Endothelial cell of umbilical vein (primary cell): Measurements from ENCODE around the gene SNX2. TPM values are rescaled to one million over a fixed set of nuclear protein-coding genes. Genes with fewer than 3 reads are reported as not detected.

Experiments
- BruUV-seq: library from RNA; stranded (reverse); fragments of 400-500 nt; replicated peaks from 2 replicates; lab custom pipeline; 2021; lab: Mats Ljungman, UMichigan
- CTCF ChIA-PET: fragments of 300-600, 350-600 bp; sonication (Branson Sonifier 250); formaldehyde crosslinking; loops from one replicate; lab custom pipeline; 2021; ENCODE audit warnings: antibody characterized with exemption, inconsistent platforms; lab: Charles Lee
- POLR2A ChIA-PET: fragments of 300-600, 350-600 bp; sonication (Branson Sonifier 250); formaldehyde crosslinking; loops from one replicate; lab custom pipeline; 2021; ENCODE audit warnings: antibody characterized with exemption, inconsistent platforms; lab: Charles Lee
- DNase-seq: peaks from one replicate; pipeline ENCODE4 v3.0.0-alpha.2; 2011; ENCODE audit warnings: low read depth, low spot score
- FAIRE-seq: peaks from 2 replicates; lab custom pipeline; 2011; peaks lifted over from hg19 to GRCh38; lab: Jason Lieb, UNC
- H2AFZ ChIP-seq: 2 replicates; pipeline ENCODE4 v1.6.0; 2012; ENCODE audit warnings: low read depth, low read length, control low read depth, inconsistent platforms
- H3K27ac ChIP-seq: 2 replicates; pipeline ENCODE4 v1.5.1; 2011; ENCODE audit warnings: low read depth, mild to moderate bottlenecking, control low read depth, low read length, moderate library complexity; ENCODE audit not compliant: insufficient read depth
- H3K27me3 ChIP-seq, 2 experiments: 2 replicates each; pipeline versions ENCODE4 v1.6.0 to v1.6.1; 2011; ENCODE audit warnings: low read length in 2 of 2, mixed read lengths in 1 of 2; ENCODE audit not compliant: control insufficient read depth in 2 of 2, insufficient read depth in 2 of 2
- H3K36me3 ChIP-seq, 2 experiments: 2 replicates in 1 of 2; 3 replicates in 1 of 2; pipeline ENCODE4 v1.5.1; 2011; ENCODE audit warnings: low read length in 2 of 2, mild to moderate bottlenecking in 1 of 2, moderate library complexity in 1 of 2; ENCODE audit not compliant: control insufficient read depth in 2 of 2, insufficient read depth in 2 of 2; ENCODE audit errors: extremely low read depth in 1 of 2
- H3K4me1 ChIP-seq: 3 replicates; pipeline ENCODE4 v1.5.1; 2011; ENCODE audit warnings: mild to moderate bottlenecking, low read length; ENCODE audit not compliant: control insufficient read depth, insufficient read depth; ENCODE audit errors: extremely low read depth
- H3K4me2 ChIP-seq: 2 replicates; pipeline ENCODE4 v1.6.1; 2011; ENCODE audit warnings: low read length, control low read depth, mixed read lengths; ENCODE audit not compliant: insufficient read depth
- H3K4me3 ChIP-seq, 3 experiments: fragments of 200-600 bp in 1 of 3; sonication (generic), shearing (Covaris generic) in 1 of 3; replicated peaks in 1 of 3; 2 replicates each; pipeline ENCODE4 v1.5.1; 2011 to 2016; ENCODE audit warnings: control low read depth in 3 of 3, low read length in 3 of 3, mild to moderate bottlenecking in 2 of 3, inconsistent platforms in 1 of 3, low read depth in 1 of 3, moderate library complexity in 1 of 3; ENCODE audit not compliant: insufficient read depth in 1 of 3
- H3K79me2 ChIP-seq: 2 replicates; pipeline ENCODE4 v1.6.0; 2012; ENCODE audit warnings: low read length, inconsistent platforms; ENCODE audit not compliant: control insufficient read depth, insufficient read depth
- H3K9ac ChIP-seq: replicated peaks from 2 replicates; pipeline ENCODE3; 2011; ENCODE audit warnings: low read length, control low read depth; ENCODE audit not compliant: insufficient read depth; ENCODE audit errors: extremely low read depth
- H3K9me1 ChIP-seq: replicated peaks from 3 replicates; pipeline ENCODE4 v1.6.0; 2011; ENCODE audit warnings: mild to moderate bottlenecking, low read length; ENCODE audit not compliant: control insufficient read depth, insufficient read depth; ENCODE audit errors: extremely low read depth
- H3K9me3 ChIP-seq: replicated peaks from 2 replicates; pipeline ENCODE4 v1.5.1; 2012; ENCODE audit warnings: low read length, inconsistent platforms; ENCODE audit not compliant: control insufficient read depth, insufficient read depth
- H4K20me1 ChIP-seq: replicated peaks from 2 replicates; pipeline ENCODE3; 2011; ENCODE audit warnings: mild to moderate bottlenecking, low read length; ENCODE audit not compliant: control insufficient read depth, insufficient read depth; ENCODE audit errors: extremely low read depth
- EZH2 ChIP-seq: IDR thresholded peaks from 2 replicates; pipeline ENCODE4 v1.6.1; 2012; ENCODE audit warnings: borderline replicate concordance, low read depth, mild to moderate bottlenecking, moderate library complexity, low read length, inconsistent platforms; ENCODE audit not compliant: severe bottlenecking
- FOS ChIP-seq: IDR thresholded peaks from 2 replicates; pipeline ENCODE4 v1.6.1; 2011; ENCODE audit warnings: mild to moderate bottlenecking, low read length, moderate library complexity, borderline replicate concordance; ENCODE audit not compliant: insufficient read depth
- GATA2 ChIP-seq: IDR thresholded peaks from 2 replicates; pipeline ENCODE4 v1.7.0; 2011; ENCODE audit warnings: low read depth, mild to moderate bottlenecking, moderate library complexity, mixed read lengths, low read length; ENCODE audit not compliant: insufficient read length, insufficient read depth
- JUN ChIP-seq: IDR thresholded peaks from 2 replicates; pipeline ENCODE4 v1.6.1; 2011; ENCODE audit warnings: borderline replicate concordance, low read depth; ENCODE audit not compliant: insufficient read length, insufficient read depth
- POLR2A ChIP-seq: IDR thresholded peaks from 2 replicates; pipeline ENCODE4 v1.6.1; 2012; ENCODE audit warnings: low read depth, mild to moderate bottlenecking, control low read depth, low read length
- POLR2AphosphoS5 ChIP-seq: IDR thresholded peaks from 2 replicates; pipeline ENCODE4 v1.6.1; 2012; ENCODE audit warnings: low read depth, mild to moderate bottlenecking, control low read depth, low read length, moderate library complexity; ENCODE audit not compliant: insufficient read depth
- dilution Hi-C: fragments of 300-500 bp; cut with MboI; formaldehyde crosslinking; loops from one replicate; pipeline ENCODE4 v1.15.0; 2019; ENCODE audit warnings: low sequenced_read_pairs; ENCODE audit not compliant: extremely low pct_ligation_motif_present
- intact Hi-C: fragments of 100-400 bp; cut with micrococcal nuclease; formaldehyde crosslinking; loops from one replicate; pipeline ENCODE4 v1.10.0; 2022
- polyA plus RNA-seq, 4 experiments: library from polyadenylated mRNA; depleted of rRNA in 3 of 4; stranded (reverse) in 3 of 4; unstranded in 1 of 4; fragments of >200 nt; gene quantifications; 2 replicates each; pipeline versions ENCODE4 v1.2.1 to v1.2.3, GENCODE V29; 2011 to 2012; ENCODE audit warnings: missing spikeins in 1 of 4
- total RNA-seq: library from RNA; stranded (reverse); gene quantifications from 2 replicates; pipeline ENCODE4 v1.2.3, GENCODE V29; 2021
- TF ChIP-seq, protein P1 (sequence below): IDR thresholded peaks from 2 replicates; pipeline ENCODE4 v1.6.1; 2011; ENCODE audit not compliant: insufficient read depth, insufficient read length
- TF ChIP-seq, protein P2 (sequence below), 2 donors: IDR thresholded peaks; 1 replicate in 1 of 2; 2 replicates in 1 of 2; pipeline ENCODE4 v1.5.1; 2011; ENCODE audit warnings: low read length in 2 of 2, mild to moderate bottlenecking in 2 of 2, moderate library complexity in 2 of 2, control low read depth in 1 of 2, inconsistent platforms in 1 of 2, low read depth in 1 of 2; ENCODE audit not compliant: insufficient read depth in 1 of 2; ENCODE audit errors: extremely low read depth in 1 of 2

SNX2 gene
- total and polyA plus RNA-seq, 2 donors (not counting 3 experiments of a cell fraction or from before 2014, with no cell fraction given), result 14.4 to 51.2 TPM

DNA sequence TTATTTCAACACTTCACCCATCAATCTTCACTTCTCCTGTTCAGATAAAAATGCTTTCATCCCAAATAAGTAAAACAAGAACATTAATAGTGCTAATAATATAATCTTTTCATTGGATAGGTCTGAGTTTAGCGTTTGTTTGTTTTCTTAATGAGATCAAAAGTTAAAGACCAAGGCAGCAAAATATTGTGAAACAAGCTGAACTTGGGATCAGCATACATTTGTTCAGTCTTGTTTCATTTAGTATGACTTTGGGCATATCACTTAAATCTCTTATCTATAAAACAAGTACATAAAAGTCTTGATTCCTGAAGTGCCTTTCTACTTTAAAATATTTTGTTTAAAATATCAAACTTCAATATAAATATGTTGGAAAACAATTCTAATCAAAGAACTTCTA, 57.1 kb downstream of the SNX2 start:
- no peaks in the 10 kb centered on the region for H3K36me3 ChIP-seq
- no peaks in the 10 kb centered on the region for H3K9me1 ChIP-seq
- H3K9me3 ChIP-seq, result no peaks in the 10 kb centered on the region
- H3K4me1 ChIP-seq, result no peaks in the 10 kb centered on the region
- H3K79me2 ChIP-seq, result no peaks in the 10 kb centered on the region
- intact Hi-C loops, result no loop called here
- TF ChIP-seq JUN (no peak), GATA2 (no peak), EZH2 (no peak), POLR2A (no peak), FOS (no peak), POLR2AphosphoS5 (no peak)
- TF ChIP-seq, protein P1, sequence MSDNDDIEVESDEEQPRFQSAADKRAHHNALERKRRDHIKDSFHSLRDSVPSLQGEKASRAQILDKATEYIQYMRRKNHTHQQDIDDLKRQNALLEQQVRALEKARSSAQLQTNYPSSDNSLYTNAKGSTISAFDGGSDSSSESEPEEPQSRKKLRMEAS, result no peak
- TF ChIP-seq, protein P2, sequence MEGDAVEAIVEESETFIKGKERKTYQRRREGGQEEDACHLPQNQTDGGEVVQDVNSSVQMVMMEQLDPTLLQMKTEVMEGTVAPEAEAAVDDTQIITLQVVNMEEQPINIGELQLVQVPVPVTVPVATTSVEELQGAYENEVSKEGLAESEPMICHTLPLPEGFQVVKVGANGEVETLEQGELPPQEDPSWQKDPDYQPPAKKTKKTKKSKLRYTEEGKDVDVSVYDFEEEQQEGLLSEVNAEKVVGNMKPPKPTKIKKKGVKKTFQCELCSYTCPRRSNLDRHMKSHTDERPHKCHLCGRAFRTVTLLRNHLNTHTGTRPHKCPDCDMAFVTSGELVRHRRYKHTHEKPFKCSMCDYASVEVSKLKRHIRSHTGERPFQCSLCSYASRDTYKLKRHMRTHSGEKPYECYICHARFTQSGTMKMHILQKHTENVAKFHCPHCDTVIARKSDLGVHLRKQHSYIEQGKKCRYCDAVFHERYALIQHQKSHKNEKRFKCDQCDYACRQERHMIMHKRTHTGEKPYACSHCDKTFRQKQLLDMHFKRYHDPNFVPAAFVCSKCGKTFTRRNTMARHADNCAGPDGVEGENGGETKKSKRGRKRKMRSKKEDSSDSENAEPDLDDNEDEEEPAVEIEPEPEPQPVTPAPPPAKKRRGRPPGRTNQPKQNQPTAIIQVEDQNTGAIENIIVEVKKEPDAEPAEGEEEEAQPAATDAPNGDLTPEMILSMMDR (IDR thresholded peaks at IDR 0.05; ENCODE audit: extremely low read depth in 1 of 2, insufficient read depth in 1 of 2, low read depth in 1 of 2, low read length in 2 of 2), result no peak
- no peak for DNase-seq
- H3K27me3 ChIP-seq, result no peaks in the 10 kb centered on the region
- BruUV-seq, result no TSS peak
- ChIA-PET POLR2A (no interaction called here), CTCF (no interaction called here)
- peak; percentile 55 for FAIRE-seq
- no peak overlapping the region for H2AFZ ChIP-seq
- no peaks in the 10 kb centered on the region for H4K20me1 ChIP-seq
- H3K4me2 ChIP-seq, result no peak overlapping the region
- H3K4me3 ChIP-seq, result no peak overlapping the region
- H3K9ac ChIP-seq, result no peak overlapping the region
- dilution Hi-C loops, result no loop called here
- H3K27ac ChIP-seq, result no peak overlapping the region
